22Rv1 (cell line): ENCODE data around the gene ZNF141.

Source experiments
- CTCF ChIP-seq: fragments of 450-650 bp; IDR thresholded peaks from 2 replicates; pipeline ENCODE4 v1.5.1; 2017; ENCODE audit warnings: mild to moderate bottlenecking
- ZFX ChIP-seq: fragments of 450-650 bp; IDR thresholded peaks from 2 replicates; pipeline ENCODE4 v1.6.1; 2017; ENCODE audit warnings: antibody characterized with exemption, borderline replicate concordance

GRCh38 chr4:306551-306961, 31.1 kb upstream of the ZNF141 start:
- TF ChIP-seq CTCF (no peak), ZFX (no peak)
